BJ (cell line): Measurements from ENCODE around the gene AHRR. TPM values are rescaled to one million over a fixed set of nuclear protein-coding genes. Genes with fewer than 3 reads are reported as not detected.

Source experiments
- CTCF ChIA-PET: fragments of 350-600 bp; formaldehyde crosslinking; extraction: SDS; loops from one replicate; lab custom pipeline; 2021; ENCODE audit warnings: antibody characterized with exemption, inconsistent platforms; lab: Yijun Ruan, JAX
- POLR2A ChIA-PET: fragments of 300-600 bp; sonication (Branson Sonifier 250); formaldehyde crosslinking; extraction: SDS; loops from one replicate; lab custom pipeline; 2021; ENCODE audit warnings: antibody characterized with exemption; lab: Charles Lee
- DNase-seq: peaks from one replicate; pipeline ENCODE4 v3.0.0-alpha.2; 2011; ENCODE audit warnings: low read depth
- H3K27me3 ChIP-seq: 2 replicates; pipeline ENCODE4 v1.6.0; 2011; ENCODE audit warnings: low read length; ENCODE audit not compliant: control insufficient read depth, insufficient read depth
- H3K36me3 ChIP-seq: 2 replicates; pipeline ENCODE4 v1.5.1; 2011; ENCODE audit warnings: low read length; ENCODE audit not compliant: control insufficient read depth, insufficient read depth
- H3K4me3 ChIP-seq: 2 replicates; pipeline ENCODE4 v1.5.1; 2011; ENCODE audit warnings: low read depth, mild to moderate bottlenecking, control low read depth, low read length
- polyA plus RNA-seq: library from polyadenylated mRNA; depleted of rRNA; stranded (reverse); fragments of >200 nt; gene quantifications from 2 replicates; pipeline ENCODE4 v1.2.3, GENCODE V29; 2011
- TF ChIP-seq, protein P1 (sequence below): IDR thresholded peaks from 2 replicates; pipeline ENCODE4 v1.5.1; 2011; ENCODE audit warnings: low read depth, mild to moderate bottlenecking, control low read depth, inconsistent platforms, low read length, moderate library complexity; ENCODE audit not compliant: insufficient read depth

The AHRR gene
- polyA plus RNA-seq, 1 experiment = 36.4 TPM

DNA sequence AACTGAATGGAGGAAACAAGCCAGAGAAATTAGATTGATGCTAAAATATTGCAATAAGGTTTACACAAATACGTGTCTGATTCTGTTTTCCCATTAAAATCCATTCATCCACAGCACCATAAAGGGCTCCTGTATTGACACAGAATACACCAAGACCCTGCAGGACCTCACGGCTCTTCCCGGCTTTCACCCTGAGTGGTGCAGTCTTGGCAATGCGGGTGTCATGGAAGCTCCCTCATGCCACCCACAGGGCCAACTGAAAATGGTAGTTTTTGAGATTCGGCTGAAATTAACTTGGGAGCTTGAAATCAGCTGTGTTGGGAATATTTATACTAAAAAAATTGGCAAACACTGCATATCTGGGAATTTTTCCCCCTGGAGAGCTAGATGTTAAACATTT, 104.2 kb downstream of the AHRR start:
- ChIA-PET CTCF (interaction anchor here (0.5 to 0.6 kb wide), 2 partner anchors 101 to 107 kb away, joined by 3 read pairs; no protein-coding TSS in a partner anchor), POLR2A (no interaction called here)
- TF ChIP-seq, protein P1, sequence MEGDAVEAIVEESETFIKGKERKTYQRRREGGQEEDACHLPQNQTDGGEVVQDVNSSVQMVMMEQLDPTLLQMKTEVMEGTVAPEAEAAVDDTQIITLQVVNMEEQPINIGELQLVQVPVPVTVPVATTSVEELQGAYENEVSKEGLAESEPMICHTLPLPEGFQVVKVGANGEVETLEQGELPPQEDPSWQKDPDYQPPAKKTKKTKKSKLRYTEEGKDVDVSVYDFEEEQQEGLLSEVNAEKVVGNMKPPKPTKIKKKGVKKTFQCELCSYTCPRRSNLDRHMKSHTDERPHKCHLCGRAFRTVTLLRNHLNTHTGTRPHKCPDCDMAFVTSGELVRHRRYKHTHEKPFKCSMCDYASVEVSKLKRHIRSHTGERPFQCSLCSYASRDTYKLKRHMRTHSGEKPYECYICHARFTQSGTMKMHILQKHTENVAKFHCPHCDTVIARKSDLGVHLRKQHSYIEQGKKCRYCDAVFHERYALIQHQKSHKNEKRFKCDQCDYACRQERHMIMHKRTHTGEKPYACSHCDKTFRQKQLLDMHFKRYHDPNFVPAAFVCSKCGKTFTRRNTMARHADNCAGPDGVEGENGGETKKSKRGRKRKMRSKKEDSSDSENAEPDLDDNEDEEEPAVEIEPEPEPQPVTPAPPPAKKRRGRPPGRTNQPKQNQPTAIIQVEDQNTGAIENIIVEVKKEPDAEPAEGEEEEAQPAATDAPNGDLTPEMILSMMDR = no peak
- Histone ChIP-seq H3K36me3 (peaks cover 28% of the 10 kb centered on the region), H3K4me3 (no peak overlapping the region), H3K27me3 (no peaks in the 10 kb centered on the region)
- no peak for DNase-seq

DNA sequence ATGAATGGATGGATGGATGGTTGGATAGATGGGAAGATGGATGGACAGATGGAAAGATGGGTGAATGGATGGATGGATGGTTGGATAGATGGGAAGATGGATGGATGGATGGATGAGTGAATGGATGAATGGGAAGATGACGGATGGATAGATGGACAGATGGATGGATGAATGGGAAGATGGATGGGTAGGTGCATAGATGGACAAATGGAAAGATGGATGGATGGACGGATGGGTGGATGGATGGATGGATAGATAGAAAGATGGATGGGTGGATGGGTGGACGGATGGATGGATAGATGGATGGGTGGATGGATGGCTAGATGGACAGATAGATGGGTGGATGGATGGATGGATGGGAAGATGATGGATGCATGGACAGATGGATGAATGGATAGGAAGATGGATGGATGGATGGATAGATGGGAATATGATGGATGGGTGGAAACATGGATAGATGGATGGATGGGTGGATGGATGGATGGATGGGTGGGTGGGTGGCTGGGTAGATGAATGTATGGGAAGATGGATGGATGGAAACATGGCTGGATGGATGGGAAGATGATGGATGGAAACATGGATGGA, 105.0 kb downstream of the AHRR start:
- POLR2A ChIA-PET = no interaction called here

DNA sequence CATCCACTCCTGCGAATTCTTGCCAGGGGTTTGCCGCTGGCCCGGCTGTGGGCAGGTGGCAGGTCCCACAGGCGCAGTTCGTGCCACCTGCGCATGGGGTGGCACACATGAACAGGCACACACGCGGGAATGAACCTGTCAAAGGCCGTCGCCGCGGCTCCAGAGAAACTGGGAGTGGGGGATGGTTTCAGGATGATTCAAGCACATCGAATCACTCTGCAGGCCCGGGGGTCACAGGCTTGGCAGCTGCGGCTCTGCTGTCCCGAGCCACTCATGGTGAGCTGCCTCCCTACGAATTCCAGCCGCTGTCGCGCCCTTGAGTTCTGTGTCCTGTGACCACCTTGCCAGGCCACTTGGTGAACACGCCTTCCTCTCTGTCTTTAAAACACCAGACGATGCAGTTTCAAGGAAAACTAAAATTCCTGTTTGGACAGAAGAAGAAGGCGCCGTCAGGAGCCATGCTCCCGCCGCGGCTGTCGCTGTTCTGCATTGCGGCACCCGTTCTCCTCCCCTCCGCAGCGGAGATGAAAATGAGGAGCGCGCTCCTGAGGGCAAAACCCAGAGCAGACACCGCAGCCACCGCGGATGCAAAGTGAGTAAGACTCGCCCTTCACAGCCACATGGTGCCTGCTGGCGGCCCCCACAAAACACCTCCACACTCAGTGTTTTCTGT, 106.0 kb downstream of the AHRR start:
- Histone ChIP-seq H3K27me3 (no peaks in the 10 kb centered on the region), H3K36me3 (peaks cover 26% of the 10 kb centered on the region), H3K4me3 (no peak overlapping the region)
- ChIA-PET CTCF (no interaction called here), POLR2A (no interaction called here)
- TF ChIP-seq, protein P1 = no peak
- no peak for DNase-seq

More for the DNA sequence above, 105.0 kb downstream of the AHRR start:
- CTCF ChIA-PET = interaction anchor here (0.5 to 0.6 kb wide), 2 partner anchors 102 to 107 kb away, joined by 3 read pairs; no protein-coding TSS in a partner anchor
- DNase-seq = no peak
- TF ChIP-seq, protein P1 = no peak
- Histone ChIP-seq H3K27me3 (no peaks in the 10 kb centered on the region), H3K36me3 (peaks cover 28% of the 10 kb centered on the region), H3K4me3 (no peak overlapping the region)

DNA sequence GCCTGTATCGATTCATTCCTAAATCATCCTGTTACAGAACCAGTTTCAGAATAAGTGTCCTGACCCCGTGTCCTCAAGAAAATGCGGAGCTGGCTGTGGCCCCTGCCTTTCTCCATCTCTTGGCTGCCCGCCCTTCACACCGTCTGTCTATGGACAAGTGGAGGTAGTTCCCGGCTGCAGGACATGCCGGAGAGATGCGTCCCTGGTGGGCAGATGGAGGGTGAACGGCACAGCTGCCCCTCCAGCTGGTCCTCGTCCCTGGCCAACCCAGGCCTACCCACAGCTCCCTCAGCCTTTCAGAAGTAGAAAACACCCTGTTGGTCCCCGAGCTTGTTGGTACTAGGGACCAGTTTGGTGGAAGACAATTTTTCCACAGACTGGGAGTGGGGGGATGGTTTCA, 106.7 kb downstream of the AHRR start:
- CTCF ChIA-PET = interaction anchor here (1.0 to 5.3 kb wide), 3 partner anchors 10 to 111 kb away, joined by 4 to 60 read pairs (median 17); partner anchors contain the start of gene AHRR
- H3K27me3 ChIP-seq = no peaks in the 10 kb centered on the region
- POLR2A ChIA-PET = no interaction called here
- TF ChIP-seq, protein P1 = no peak
- H3K4me3 ChIP-seq = no peak overlapping the region
- peaks cover 28% of the 10 kb centered on the region for H3K36me3 ChIP-seq
- no peak for DNase-seq

DNA sequence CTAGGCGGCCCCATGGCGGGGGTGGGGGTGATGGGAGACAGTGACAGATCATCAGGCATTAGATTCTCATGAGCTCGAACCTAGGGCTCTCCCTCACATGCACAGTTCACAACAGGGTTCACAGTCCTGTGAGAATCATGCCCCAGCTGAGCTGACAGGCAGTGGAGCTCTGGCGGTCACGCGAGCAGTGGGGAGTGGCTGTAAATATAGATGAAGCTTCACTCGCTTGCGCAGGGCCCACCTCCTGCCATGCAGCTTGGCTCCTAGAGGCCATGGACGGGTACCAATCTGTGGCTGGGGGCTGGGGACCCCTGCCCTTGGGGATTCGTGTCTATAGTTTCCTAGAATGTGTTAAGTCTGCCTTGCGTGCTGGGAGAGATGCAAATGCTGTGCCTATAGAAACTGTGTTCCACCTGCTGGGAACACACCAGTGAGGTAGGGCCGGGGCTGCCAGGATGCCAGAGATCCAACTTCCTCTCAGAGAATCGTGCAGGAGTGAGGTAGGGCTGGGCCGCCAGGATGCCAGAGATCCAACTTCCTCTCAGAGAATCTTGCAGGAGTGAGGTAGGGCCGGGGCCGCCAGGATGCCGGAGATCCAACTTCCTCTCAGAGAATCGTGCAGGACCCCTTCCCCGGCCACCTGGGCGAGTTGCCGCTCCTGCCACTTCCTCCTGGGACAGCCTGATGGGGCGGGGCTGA, 107.4 kb downstream of the AHRR start:
- Histone ChIP-seq H3K27me3 (no peaks in the 10 kb centered on the region), H3K4me3 (no peak overlapping the region), H3K36me3 (peaks cover 29% of the 10 kb centered on the region)
- POLR2A ChIA-PET = no interaction called here
- DNase-seq = no peak
- CTCF ChIA-PET = interaction anchor here (1.0 to 5.3 kb wide), 5 partner anchors 11 to 112 kb away, joined by 4 to 60 read pairs (median 17); partner anchors contain the start of gene AHRR
- TF ChIP-seq, protein P1 = no peak
